NCI-H1092 (cell line): Measurements from ENCODE around the gene APBA2.
A peak's percentile ranks its signal among the peaks of the same experiment; 100 is the strongest.

Experiments
- DNase-seq: peaks from one replicate; lab custom pipeline; 2025; lab: John Stamatoyannopoulos, UW

Gene APBA2

DNA sequence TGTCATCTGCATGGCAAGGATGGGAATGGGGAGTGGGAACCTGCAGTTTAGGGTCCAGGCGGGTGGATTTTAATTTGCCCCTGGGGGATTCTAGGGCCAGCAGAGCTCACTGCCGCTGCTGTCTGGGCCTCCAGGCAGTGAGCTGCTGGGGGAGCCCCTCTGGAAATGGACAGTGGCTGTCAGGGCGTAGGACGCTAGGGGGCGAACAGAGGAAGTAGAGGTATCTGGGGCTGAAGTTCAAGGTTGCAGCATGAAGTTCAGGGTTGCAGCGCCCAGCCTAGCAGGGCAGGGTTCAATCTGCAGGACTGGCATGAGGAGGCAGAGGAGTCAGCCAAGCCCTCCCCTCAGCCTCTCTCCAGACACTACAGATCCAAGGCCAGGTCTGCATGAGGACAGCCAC is 49.5 kb downstream of the APBA2 start:
- DNase-seq: no peak

GRCh38 chr15:28936081-28936480 is 50.3 kb downstream of the APBA2 start:
- no peak for DNase-seq

- no peak for DNase-seq
These were observed 50.7 kb downstream of the APBA2 start for GRCh38 chr15:28936481-28936881.

DNA sequence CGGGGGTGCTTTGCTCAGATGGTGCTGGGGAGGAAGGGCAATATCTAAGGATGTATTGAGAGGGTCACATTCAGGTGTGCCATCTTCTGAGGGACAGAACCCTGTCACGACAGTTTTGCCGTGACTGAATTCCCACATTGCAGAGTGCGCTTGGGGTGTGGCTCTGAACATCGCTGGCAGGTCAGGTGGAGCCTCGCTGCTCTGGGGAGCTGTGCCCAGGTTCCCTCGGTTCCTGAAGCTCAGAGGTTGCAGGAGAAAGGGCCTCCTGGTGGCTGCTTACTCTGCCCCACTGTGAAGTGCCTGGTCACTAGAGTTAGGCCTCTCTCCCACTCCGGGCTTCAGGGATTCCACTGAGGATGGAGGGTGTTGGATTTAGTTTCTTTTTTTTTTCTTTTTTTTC is 51.5 kb downstream of the APBA2 start:
- no peak for DNase-seq

DNA sequence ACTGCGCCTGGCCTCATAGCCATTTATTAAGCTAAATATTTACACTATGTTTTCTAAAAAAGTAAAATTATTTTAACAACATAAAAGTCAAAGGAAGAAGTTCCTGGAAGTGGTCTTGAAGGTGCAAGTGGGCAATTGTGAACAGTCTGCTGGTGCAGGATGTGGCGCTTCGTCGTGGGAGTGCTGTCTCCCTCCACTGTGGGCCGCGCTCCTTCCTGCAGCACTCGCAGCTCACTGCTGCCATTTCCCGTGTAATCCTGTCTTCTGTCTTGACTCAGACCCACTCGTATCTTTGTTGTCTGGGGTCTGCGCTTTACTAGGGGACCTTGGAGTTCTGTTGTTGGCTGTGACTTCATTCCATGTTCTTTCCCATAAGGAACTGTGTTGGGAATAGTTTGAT is 56.3 kb downstream of the APBA2 start:
- no peak for DNase-seq

DNA sequence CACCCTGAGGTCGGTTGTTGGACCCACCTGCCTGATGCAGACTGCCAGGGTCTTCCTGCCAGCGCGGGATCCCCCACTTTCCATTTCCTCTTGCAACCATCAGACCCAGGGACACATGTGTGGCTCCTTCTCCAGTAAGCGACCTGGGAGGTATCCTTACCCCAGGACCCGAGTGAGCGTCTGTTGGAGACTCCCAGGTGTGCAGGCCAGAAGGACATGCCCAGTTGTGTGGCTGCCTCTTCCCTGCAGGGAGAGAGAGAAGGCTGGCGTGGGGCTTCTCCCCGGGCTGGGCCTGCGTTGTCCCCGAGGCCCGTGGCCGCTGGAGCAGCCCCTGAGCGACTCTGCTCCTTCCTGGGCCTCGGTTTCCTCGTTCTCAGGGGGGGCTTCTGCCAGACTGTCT is 56.8 kb downstream of the APBA2 start:
- no peak for DNase-seq

- DNase-seq: no peak
These were observed 57.4 kb downstream of the APBA2 start for GRCh38 chr15:28943146-28943545.

DNA sequence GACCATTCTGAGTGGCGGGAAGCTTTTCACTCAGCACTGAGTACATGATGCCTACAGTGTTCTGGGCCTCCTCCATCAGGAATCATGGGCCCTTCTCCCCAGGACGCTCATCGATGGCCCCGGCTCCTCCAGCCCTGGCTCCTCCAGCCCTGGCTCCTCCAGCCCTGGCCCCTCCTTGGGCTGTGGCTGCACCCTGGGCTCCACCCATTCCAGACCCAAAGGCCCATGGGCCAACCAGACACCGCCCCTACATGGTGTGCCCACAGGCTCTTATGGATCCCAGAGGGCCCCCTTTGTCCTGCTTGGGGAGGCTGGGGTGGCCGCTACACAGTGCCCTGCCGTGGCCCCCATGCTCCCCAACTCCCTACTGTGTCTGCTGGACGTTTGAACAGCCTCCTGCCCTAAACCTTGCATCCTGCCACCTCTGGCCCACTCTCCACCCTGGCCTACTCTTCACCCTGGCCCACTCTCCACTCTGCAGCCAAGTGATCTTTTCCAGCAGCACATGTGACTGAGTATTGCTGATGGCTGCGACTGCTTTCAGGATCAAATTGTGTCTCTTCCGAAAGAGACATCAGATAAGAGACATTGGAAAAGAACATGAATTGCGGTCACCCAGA is 57.9 kb downstream of the APBA2 start:
- DNase-seq: no peak

- DNase-seq: no peak
These were observed 58.5 kb downstream of the APBA2 start for GRCh38 chr15:28944286-28944685.

DNA sequence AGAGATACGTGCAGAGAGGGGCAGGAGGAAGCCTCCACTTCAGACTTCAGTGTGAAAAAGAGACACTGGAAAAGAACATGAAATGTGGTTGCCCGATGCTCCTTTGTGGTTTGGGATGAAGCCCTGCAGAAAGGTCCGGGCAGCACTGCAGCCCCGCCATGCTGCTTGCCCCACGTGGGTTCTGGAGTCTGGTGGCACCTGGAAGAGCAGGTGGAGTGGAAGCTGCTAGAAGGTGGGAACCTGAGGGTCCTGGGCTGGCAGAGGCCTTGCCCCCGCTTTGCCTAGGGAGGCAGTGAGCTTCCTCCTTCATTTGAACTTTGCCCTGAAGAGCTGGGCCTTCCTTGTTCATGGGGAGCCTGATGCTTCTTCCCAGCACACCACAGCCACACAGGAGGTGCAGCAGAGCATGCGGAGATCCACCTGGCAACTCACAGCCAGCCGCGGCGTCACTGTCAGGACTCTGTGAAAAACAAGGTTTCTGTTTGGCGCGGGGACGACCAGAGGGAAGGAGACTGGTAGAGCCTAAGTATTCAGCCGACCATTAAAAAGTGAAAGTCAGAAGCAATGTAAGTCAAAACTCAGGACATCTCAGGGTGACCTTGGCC is 59.0 kb downstream of the APBA2 start:
- DNase-seq: no peak

DNA sequence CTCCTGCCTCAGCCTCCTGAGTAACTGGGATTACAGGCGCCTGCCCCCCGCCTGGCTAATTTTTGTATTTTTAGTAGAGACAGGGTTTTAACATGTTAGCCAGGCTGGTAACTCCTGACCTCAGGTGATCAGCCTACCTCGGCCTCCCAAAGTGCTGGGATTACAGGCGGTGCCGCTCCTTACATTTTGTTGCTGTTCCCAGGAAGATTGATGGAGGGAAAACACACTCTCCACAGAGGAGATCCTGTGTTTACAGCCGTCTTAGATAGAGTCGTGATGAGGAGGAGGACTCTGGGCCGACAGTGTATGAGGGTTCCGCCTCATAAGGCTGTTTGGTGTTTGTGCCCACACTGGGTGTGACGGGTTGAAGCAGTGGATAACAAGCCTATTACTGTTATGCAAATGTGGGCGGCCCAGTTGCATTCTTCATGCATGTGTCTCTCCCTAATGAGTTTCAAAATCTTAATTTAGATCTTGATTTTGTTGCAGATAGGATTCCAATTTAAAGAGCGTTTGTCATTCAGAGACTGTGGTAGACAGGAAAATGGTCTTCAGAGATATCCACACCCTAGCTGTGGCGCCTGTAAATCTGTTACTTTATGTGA is 60.0 kb downstream of the APBA2 start:
- DNase-seq: no peak

DNA sequence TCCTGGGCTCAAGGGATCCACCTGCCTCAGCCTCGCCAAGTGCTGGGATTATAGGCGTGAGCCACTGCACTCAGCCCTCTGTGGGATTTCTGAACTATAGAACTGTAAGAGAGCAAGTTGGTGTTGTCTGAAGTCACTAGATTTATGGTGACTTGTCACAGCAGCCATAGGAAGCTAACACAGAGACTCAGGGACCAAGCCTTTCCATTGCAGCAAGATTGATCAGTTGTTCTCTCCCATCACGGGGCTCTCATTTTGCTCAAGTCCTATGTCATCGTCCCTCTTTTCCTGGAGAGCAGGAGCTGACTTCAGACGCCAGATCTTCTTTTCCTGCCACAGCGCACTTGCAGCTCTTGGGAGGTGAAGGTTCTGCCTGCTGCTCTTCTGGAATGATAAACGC is 61.0 kb downstream of the APBA2 start:
- DNase-seq: no peak

DNA sequence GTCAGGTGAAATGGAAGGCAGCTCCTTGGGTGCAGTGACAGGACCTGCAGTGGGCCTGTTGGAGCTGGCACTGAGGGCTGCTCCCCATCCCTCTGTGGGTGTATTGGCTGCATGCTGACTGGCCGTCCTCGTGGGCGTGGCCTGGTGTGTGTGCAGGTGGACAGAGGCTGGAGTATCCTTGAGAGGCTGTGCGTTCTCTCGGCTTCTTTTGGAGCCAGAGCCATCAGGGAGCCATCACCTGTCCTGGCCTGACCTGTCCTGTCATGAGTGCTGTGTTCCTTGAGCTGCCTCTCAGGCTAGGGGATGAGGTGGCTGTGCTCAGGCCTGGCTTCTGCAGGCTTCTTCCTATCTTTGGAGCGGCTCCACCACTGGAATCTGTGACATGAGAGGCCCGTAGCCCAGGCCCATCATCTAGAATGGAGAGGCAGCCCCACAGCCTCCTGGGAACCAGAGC is 61.5 kb downstream of the APBA2 start:
- DNase-seq: no peak

DNA sequence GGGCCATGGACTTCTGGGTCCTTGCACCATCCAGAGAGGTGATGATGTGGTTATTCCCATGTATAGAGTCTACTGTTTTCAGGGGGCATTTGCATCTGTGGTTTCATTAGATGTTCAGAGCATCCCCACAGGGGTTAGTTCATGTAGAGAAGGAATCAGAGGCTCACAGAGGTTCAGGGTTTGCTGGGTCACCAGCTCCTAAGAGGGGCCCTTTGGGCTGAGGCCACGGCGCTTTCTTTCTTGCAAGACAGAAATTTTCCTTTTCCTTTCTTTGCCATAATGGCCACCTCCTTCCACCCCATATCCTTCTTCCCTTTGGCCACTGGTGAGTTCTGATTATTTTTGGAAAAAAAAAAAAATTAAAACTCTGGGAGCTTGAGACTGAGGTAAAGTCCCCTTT is 62.3 kb downstream of the APBA2 start:
- DNase-seq: no peak

DNA sequence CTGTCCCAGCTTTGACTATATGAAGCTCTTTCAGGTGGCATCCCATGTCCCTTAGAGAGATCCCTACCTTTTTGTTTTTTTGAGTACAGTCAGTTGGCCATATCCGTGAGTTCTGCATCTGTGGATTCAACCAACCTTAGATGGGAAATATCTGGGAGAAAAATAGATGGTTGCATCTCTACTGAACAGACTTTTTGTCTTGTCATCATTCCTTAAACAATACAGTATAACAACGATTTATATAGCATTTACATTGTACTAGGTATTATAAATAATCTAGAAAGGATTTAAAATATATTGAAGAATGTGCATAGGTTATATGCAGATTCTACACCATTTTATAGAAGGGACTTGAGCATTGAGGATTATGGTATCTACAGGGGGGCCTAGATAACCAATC is 65.1 kb downstream of the APBA2 start:
- DNase-seq: no peak

GRCh38 chr15:28952666-28953491 is 67.1 kb downstream of the APBA2 start:
- DNase-seq: no peak

GRCh38 chr15:28953573-28954195 is 67.9 kb downstream of the APBA2 start:
- no peak for DNase-seq

GRCh38 chr15:28954466-28955159 is 68.8 kb downstream of the APBA2 start:
- DNase-seq: no peak

DNA sequence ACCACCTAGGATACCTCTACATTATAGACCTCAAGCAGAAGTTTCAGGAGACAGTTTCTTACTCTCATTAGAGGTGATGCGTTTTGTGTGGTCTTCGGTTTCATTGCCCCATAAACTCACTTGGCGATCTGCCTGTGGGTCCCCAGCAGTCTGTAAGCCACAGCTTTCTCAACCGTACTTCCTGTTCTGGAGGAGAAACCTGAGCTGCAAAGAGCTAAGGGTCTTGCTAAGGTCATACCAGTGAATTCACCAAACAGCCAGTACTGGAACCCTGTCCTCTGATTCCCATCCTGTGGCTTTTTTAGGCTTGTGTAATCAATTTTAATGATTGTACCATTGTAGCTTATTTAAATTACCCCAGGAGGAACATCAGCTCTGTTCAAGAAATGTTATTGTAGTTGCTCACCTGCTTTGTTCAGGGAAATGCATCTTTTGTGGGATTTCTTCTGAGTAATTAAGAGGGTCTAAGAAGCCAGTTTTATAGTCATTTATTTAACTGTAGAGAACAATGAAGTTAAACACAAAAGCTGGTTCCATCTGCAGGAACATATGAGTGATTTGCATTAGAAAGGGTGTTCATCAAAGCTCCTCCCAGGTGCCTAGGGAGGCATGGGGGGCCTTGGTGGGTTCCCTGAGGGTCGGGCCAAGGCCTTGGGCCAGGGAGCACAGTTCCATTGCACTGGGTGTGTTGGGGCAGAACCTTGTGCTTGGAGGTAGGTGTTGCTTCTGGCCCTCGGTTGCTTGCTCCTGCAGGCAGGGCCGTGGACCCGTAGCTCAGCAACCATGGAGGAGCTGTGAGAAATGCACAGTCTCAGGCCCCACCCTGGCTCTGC is 69.6 kb downstream of the APBA2 start:
- DNase-seq: peak; percentile 26

DNA sequence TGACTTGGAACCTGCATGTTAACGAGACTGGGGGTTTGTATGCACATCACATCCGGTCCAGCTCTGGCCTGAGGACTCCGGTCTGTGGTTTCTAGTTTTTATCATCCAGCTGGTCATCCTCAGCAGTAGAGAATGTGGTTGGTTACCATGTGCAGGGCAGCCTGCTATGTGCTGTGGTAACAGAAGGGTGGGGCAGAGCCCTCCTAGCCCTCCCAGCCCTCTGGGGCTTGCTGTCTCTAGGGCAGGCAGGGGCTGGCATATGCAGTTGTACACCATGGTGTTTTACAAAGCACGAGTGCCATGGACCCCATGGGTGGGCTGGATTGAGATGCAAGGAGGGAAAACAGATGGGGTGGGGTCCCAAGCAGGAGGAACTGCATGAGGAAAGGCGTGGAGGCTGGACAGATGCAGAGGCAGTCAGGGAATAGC is 70.2 kb downstream of the APBA2 start:
- DNase-seq: no peak

- DNase-seq: no peak
These were observed 70.7 kb downstream of the APBA2 start for GRCh38 chr15:28956491-28956890.
